HG02973 (cell line): ENCODE data around the gene HIVEP3.

Experiments
- ATAC-seq: cut with Tn5 transposase; IDR thresholded peaks from one replicate; pipeline ENCODE4 v1.9.1; 2021; ENCODE audit warnings: moderate library complexity; ENCODE audit not compliant: unreplicated experiment

Gene HIVEP3

GRCh38 chr1:41716188-41717130 is 202.3 kb downstream of the HIVEP3 start:
- ATAC-seq = no peak

GRCh38 chr1:41715441-41716095 is 203.2 kb downstream of the HIVEP3 start:
- ATAC-seq = no peak

GRCh38 chr1:41714638-41715389 is 203.9 kb downstream of the HIVEP3 start:
- no peak for ATAC-seq

- ATAC-seq = no peak
Measured at GRCh38 chr1:41713557-41714327, 205.0 kb downstream of the HIVEP3 start.

GRCh38 chr1:41713141-41713540 is 205.6 kb downstream of the HIVEP3 start:
- no peak for ATAC-seq

GRCh38 chr1:41712695-41713094 is 206.0 kb downstream of the HIVEP3 start:
- no peak for ATAC-seq

- no peak for ATAC-seq
Measured at GRCh38 chr1:41712081-41712480, 206.6 kb downstream of the HIVEP3 start.

- no peak for ATAC-seq
Measured at GRCh38 chr1:41711581-41711980, 207.1 kb downstream of the HIVEP3 start.

GRCh38 chr1:41710980-41711379 is 207.7 kb downstream of the HIVEP3 start:
- no peak for ATAC-seq

GRCh38 chr1:41709873-41710272 is 208.8 kb downstream of the HIVEP3 start:
- no peak for ATAC-seq

- ATAC-seq = no peak
Measured at GRCh38 chr1:41709331-41709730, 209.4 kb downstream of the HIVEP3 start.

GRCh38 chr1:41708332-41708731 is 210.4 kb downstream of the HIVEP3 start:
- no peak for ATAC-seq

- ATAC-seq = no peak
Measured at GRCh38 chr1:41707793-41708192, 210.9 kb downstream of the HIVEP3 start.

- ATAC-seq = no peak
Measured at GRCh38 chr1:41705798-41706197, 212.9 kb downstream of the HIVEP3 start.

GRCh38 chr1:41704196-41704595 is 214.5 kb downstream of the HIVEP3 start:
- ATAC-seq = no peak

- no peak for ATAC-seq
Measured at GRCh38 chr1:41702771-41703170, 216.0 kb downstream of the HIVEP3 start.

- ATAC-seq = no peak
Measured at GRCh38 chr1:41700986-41701535, 217.7 kb downstream of the HIVEP3 start.

GRCh38 chr1:41700581-41700980 is 218.1 kb downstream of the HIVEP3 start:
- ATAC-seq = no peak

- no peak for ATAC-seq
Measured at GRCh38 chr1:41699861-41700248, 218.9 kb downstream of the HIVEP3 start.
